Measurements from ENCODE around the gene DDRGK1.
"Not testable (repeated sequence)": the region's sequence is repeated elsewhere in the genome, so short reads cannot be mapped to it uniquely, and the experiment has no call there.

Gene DDRGK1

GRCh38 chr20:3156811-3157619, 47.5 kb downstream of the DDRGK1 start:
- TF ChIP-seq EZH2 (IDR thresholded peaks at IDR 0.05) (no peak), FOXP2 (optimal IDR thresholded peaks at IDR 0.05; ENCODE audit: control extremely low read depth, extremely low read length, insufficient read depth) (no peak), POLR2AphosphoS5 (IDR thresholded peaks at IDR 0.05; ENCODE audit: borderline replicate concordance, low read depth, low read length) (no peak)
- H3K9ac ChIP-seq (ENCODE audit: insufficient read length): no peak overlapping the region
- no peaks in the 10 kb centered on the region for H3K9me3 ChIP-seq (ENCODE audit: low read depth, low read length)
- no peak overlapping the region for H3K4me3 ChIP-seq
- DNase-seq (ENCODE audit: low read depth, low spot score): no peak
- H3K36me3 ChIP-seq (ENCODE audit: insufficient read depth, low read length): peaks cover 7% of the 10 kb centered on the region
- no peak overlapping the region for H3K27ac ChIP-seq

GRCh38 chr20:3152057-3152644, 52.3 kb downstream of the DDRGK1 start:
- H3K27ac ChIP-seq; DNase-seq (ENCODE audit: low read depth, low spot score): not testable (repeated sequence)
- peaks cover 31% of the 10 kb centered on the region for H3K36me3 ChIP-seq (ENCODE audit: insufficient read depth, low read length)

GRCh38 chr20:3150908-3151307, 53.6 kb downstream of the DDRGK1 start:
- H3K4me3 ChIP-seq: no peak overlapping the region
- no peaks in the 10 kb centered on the region for H3K9me3 ChIP-seq (ENCODE audit: low read depth, low read length)
- H3K36me3 ChIP-seq (ENCODE audit: insufficient read depth, low read length): peaks cover 40% of the 10 kb centered on the region
- TF ChIP-seq EZH2 (IDR thresholded peaks at IDR 0.05) (no peak), POLR2AphosphoS5 (IDR thresholded peaks at IDR 0.05; ENCODE audit: borderline replicate concordance, low read depth, low read length) (no peak), FOXP2 (optimal IDR thresholded peaks at IDR 0.05; ENCODE audit: control extremely low read depth, extremely low read length, insufficient read depth) (no peak)
- no peak overlapping the region for H3K9ac ChIP-seq (ENCODE audit: insufficient read length)
- H3K27ac ChIP-seq: no peak overlapping the region
- DNase-seq (ENCODE audit: low read depth, low spot score): no peak

More at GRCh38 chr20:3152057-3152644, 52.3 kb downstream of the DDRGK1 start:
- H3K9ac ChIP-seq (ENCODE audit: insufficient read length); H3K4me3 ChIP-seq; H3K9me3 ChIP-seq (ENCODE audit: low read depth, low read length): not testable (repeated sequence)

DNA sequence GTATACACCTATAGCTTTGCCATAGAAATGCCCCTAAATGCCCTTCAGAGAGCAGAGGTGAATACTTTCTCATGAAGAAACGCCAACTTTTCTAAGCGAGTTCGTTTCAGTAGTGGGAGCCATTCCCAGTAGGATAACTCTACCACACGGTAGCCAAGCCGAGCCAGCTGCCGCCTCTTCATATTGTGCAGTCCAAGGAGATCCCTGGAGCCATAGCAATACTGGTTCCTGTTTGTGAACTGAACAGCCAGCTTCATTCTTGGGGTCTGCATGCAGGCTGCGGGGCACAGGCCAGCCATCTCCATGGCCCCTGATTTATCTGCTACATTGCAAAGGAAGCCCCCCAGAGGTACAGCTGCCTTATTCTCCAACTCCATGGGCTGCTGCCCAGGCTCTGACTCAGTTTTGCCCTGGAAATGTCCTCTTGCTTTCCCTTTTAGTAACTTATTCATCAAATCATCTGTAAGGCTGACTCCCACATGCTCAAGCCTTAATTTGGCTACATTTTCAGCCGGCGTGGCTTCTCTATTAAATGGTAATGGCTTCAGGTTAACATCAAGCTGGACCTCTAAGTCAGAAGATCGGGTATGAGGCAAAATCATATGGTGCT, 57.6 kb downstream of the DDRGK1 start:
- H3K9ac ChIP-seq (ENCODE audit: insufficient read length): no peak overlapping the region
- no peak for TF ChIP-seq EZH2 (IDR thresholded peaks at IDR 0.05)
- TF ChIP-seq POLR2AphosphoS5 (IDR thresholded peaks at IDR 0.05; ENCODE audit: borderline replicate concordance, low read depth, low read length): no peak
- no peak for TF ChIP-seq FOXP2 (optimal IDR thresholded peaks at IDR 0.05; ENCODE audit: control extremely low read depth, extremely low read length, insufficient read depth)
- DNase-seq (ENCODE audit: low read depth, low spot score): no peak

GRCh38 chr20:3141757-3142156, 62.7 kb downstream of the DDRGK1 start:
- H3K36me3 ChIP-seq (ENCODE audit: insufficient read depth, low read length): peaks cover 9% of the 10 kb centered on the region

More for the DNA sequence above, 57.6 kb downstream of the DDRGK1 start:
- no peak overlapping the region for H3K4me3 ChIP-seq
- 0 out of 2 replicates have a peak, but pooled peaks cover 3% of the 10 kb centered on the region for H3K9me3 ChIP-seq (ENCODE audit: low read depth, low read length)
- no peak overlapping the region for H3K27ac ChIP-seq
- peaks cover 37% of the 10 kb centered on the region for H3K36me3 ChIP-seq (ENCODE audit: insufficient read depth, low read length)

More at GRCh38 chr20:3141757-3142156, 62.7 kb downstream of the DDRGK1 start:
- H3K9ac ChIP-seq (ENCODE audit: insufficient read length): no peak overlapping the region
- no peak overlapping the region for H3K27ac ChIP-seq
- H3K4me3 ChIP-seq: no peak overlapping the region
- H3K9me3 ChIP-seq (ENCODE audit: low read depth, low read length): 0 out of 2 replicates have a peak, but pooled peaks cover 3% of the 10 kb centered on the region
- TF ChIP-seq FOXP2 (optimal IDR thresholded peaks at IDR 0.05; ENCODE audit: control extremely low read depth, extremely low read length, insufficient read depth): no peak
- TF ChIP-seq EZH2 (IDR thresholded peaks at IDR 0.05): no peak
- no peak for TF ChIP-seq POLR2AphosphoS5 (IDR thresholded peaks at IDR 0.05; ENCODE audit: borderline replicate concordance, low read depth, low read length)
- DNase-seq (ENCODE audit: low read depth, low spot score): no peak
